ENCODE measurements around the gene GRM7. TPM values are rescaled to one million over a fixed set of nuclear protein-coding genes. Genes with fewer than 3 reads are reported as not detected.

Gene GRM7
- total RNA-seq, 2 experiments from 2014 or later: not detected

DNA sequence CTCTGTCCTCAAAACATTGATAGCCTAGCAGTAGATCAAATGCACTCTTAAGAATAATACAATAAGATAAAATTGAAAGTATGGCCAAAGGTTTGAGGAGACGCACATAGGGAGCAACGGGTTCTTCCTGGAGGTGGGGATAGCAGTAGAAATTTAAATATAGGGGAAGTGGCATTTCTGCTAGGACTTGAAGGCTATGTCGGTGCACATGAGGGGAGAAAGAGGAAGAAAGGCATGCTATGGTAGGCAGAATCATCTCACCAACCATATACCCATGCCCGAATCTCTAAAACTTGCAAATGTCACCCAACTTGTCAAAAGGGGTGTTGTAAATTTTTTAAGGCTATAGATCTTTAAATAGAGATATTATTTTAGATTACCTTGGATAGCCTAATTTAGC is 905.6 kb downstream of the GRM7 start:
- no peaks in the 10 kb centered on the region for H3K27me3 Mint-ChIP-seq

DNA sequence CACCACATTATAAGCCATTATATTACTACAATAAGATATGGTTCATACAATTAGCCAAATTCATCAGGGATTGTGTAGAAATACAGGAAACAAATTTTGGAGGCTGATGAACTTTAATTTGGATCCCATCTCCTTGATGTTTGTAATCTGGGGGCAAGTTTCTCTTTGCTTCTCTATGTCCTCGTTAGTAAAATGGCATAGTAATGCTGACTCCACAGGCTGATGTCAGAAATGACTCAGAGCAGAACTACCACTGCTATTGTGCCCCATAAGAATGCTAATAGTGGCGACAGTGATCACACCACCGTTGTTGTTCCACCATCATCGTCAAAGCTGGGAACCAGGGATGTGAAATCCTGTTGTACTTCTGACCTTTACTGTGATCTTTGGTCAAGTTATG is 918.4 kb downstream of the GRM7 start:
- H3K4me1 Mint-ChIP-seq (ENCODE audit: low read depth): no peaks in the 10 kb centered on the region
- ChIA-PET CTCF (no interaction called here), POLR2A (no interaction called here)
- TF ChIP-seq, protein P1, sequence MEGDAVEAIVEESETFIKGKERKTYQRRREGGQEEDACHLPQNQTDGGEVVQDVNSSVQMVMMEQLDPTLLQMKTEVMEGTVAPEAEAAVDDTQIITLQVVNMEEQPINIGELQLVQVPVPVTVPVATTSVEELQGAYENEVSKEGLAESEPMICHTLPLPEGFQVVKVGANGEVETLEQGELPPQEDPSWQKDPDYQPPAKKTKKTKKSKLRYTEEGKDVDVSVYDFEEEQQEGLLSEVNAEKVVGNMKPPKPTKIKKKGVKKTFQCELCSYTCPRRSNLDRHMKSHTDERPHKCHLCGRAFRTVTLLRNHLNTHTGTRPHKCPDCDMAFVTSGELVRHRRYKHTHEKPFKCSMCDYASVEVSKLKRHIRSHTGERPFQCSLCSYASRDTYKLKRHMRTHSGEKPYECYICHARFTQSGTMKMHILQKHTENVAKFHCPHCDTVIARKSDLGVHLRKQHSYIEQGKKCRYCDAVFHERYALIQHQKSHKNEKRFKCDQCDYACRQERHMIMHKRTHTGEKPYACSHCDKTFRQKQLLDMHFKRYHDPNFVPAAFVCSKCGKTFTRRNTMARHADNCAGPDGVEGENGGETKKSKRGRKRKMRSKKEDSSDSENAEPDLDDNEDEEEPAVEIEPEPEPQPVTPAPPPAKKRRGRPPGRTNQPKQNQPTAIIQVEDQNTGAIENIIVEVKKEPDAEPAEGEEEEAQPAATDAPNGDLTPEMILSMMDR (IDR thresholded peaks at IDR 0.05): no peak
- H3K36me3 Mint-ChIP-seq (ENCODE audit: low read depth): no peaks in the 10 kb centered on the region
- no peak overlapping the region for H3K27ac Mint-ChIP-seq
- H3K27me3 Mint-ChIP-seq: peaks cover 1% of the 10 kb centered on the region
- DNase-seq (no peak), ATAC-seq (no peak)
- no peak overlapping the region for H3K4me3 Mint-ChIP-seq
- no peaks in the 10 kb centered on the region for H3K9me3 Mint-ChIP-seq
- intact Hi-C loops (cut with micrococcal nuclease): no loop called here

More for the DNA sequence above, 905.6 kb downstream of the GRM7 start:
- ATAC-seq (no peak), DNase-seq (no peak)
- POLR2A ChIA-PET: no interaction called here
- Mint-ChIP-seq H3K4me1 (ENCODE audit: low read depth) (no peaks in the 10 kb centered on the region), H3K27ac (no peak overlapping the region), H3K9me3 (peaks cover 5% of the 10 kb centered on the region), H3K4me3 (no peak overlapping the region), H3K36me3 (ENCODE audit: low read depth) (no peaks in the 10 kb centered on the region)
- CTCF ChIA-PET: no interaction called here
- intact Hi-C loops (cut with micrococcal nuclease): no loop called here
- TF ChIP-seq, protein P1 (IDR thresholded peaks at IDR 0.05): no peak

DNA sequence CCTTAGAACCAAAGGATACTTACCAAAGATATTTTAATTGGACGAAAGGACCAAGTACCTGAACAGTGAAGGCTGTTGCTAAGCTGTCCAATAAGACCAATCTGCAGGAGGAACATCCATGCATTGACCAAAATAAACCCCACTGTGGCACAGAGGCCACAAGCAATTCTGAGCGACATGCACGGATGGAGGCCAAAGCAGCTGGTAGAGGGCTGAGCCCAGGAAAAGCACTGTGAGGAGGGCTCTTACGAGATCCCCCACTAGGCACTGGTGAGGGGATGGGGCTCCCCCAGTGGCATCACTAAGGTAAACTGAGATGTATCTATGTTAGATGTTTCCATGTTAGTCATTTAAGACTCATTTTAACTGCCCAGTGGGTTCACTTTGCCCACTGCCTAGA is 920.5 kb downstream of the GRM7 start:
- peaks cover 1% of the 10 kb centered on the region for H3K27me3 Mint-ChIP-seq
- ATAC-seq (no peak), DNase-seq (no peak)
- CTCF ChIA-PET: no interaction called here
- no peak overlapping the region for H3K4me3 Mint-ChIP-seq
- TF ChIP-seq, protein P1 (IDR thresholded peaks at IDR 0.05): no peak
- no peaks in the 10 kb centered on the region for H3K9me3 Mint-ChIP-seq
- no peak overlapping the region for H3K27ac Mint-ChIP-seq
- no peaks in the 10 kb centered on the region for H3K36me3 Mint-ChIP-seq (ENCODE audit: low read depth)
- intact Hi-C loops (cut with micrococcal nuclease): no loop called here
- POLR2A ChIA-PET: no interaction called here
- no peaks in the 10 kb centered on the region for H3K4me1 Mint-ChIP-seq (ENCODE audit: low read depth)

DNA sequence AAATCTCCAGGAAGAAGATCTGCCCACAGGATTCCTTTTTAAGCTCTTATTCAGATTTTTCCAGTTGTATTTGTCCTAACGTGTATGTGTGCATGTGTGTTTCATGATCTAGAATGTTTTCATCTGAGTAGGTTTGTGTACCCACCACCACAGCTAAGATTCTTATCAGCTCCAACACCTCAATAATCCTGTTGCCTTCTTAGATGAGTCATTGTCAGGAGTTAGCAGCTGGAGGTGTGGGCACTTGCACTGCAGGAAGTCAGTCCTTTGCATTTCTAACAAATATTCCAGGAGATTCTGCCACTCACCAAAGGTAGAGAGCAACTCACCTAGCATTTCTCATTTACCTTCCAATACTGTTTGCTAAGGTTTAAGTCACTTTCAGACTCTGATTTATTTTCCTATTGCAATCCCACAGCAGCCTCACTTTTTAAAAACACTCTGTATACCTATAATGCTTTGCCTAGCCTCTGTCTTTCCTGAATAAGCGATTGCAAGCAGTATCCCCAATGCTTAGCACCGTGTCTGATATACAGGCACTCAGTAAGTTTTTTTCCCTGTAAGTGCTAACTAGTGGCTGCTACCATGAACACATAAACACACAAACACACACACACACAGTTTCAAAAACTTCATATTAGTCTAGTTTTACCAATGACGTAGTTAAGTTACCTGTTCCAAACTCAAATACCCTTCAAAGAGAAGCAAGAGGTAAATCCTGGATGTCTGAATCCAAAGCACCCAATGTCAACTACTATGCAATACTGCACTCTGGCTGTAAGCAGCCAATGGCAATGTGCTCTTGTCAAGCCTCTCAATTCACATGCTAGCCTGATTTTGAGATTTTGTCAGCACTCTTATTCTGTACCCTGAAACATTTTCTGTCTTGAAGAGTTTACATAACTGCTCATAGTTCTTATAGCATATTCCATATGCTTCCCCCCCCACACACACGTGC is 927.2 kb downstream of the GRM7 start:
- no peaks in the 10 kb centered on the region for H3K36me3 Mint-ChIP-seq (ENCODE audit: low read depth)
- TF ChIP-seq, protein P1 (IDR thresholded peaks at IDR 0.05): no peak
- H3K9me3 Mint-ChIP-seq: no peaks in the 10 kb centered on the region
- DNase-seq: no peak
- no peaks in the 10 kb centered on the region for H3K4me1 Mint-ChIP-seq (ENCODE audit: low read depth)
- H3K4me3 Mint-ChIP-seq: no peak overlapping the region
- CTCF ChIA-PET: no interaction called here
- H3K27me3 Mint-ChIP-seq: no peaks in the 10 kb centered on the region
- POLR2A ChIA-PET: no interaction called here
- intact Hi-C loops (cut with micrococcal nuclease): no loop called here
- no peak for ATAC-seq
- no peak overlapping the region for H3K27ac Mint-ChIP-seq

DNA sequence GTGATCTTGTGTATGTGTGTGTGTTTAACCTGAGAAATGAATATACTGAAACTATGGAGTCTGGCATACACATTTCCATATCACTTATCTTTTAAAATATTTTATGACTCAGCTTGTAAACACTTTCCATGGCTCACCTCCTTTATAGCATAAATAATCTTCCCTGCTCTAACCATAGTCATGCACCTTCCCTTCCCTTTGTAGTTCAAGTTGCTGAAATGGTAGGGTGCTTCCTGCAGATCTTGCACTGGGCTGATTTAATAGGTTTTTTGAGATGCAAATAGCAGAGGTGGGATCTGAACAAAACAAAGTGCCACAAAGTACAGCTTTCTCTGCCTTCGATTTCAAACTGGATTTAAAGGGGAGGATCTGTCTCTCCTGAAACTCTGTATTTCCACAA is 928.0 kb downstream of the GRM7 start:
- Mint-ChIP-seq H3K4me1 (ENCODE audit: low read depth) (no peaks in the 10 kb centered on the region), H3K27me3 (no peaks in the 10 kb centered on the region), H3K36me3 (ENCODE audit: low read depth) (no peaks in the 10 kb centered on the region), H3K4me3 (no peak overlapping the region), H3K9me3 (no peaks in the 10 kb centered on the region), H3K27ac (no peak overlapping the region)
- intact Hi-C loops (cut with micrococcal nuclease): no loop called here
- TF ChIP-seq, protein P1 (IDR thresholded peaks at IDR 0.05): no peak
- ATAC-seq (no peak), DNase-seq (no peak)
- ChIA-PET CTCF (no interaction called here), POLR2A (no interaction called here)
